ENCODE data around the gene PRKN.

GRCh38 chr6:162181111-162181510, 546.5 kb downstream of the PRKN start:
- no peak for TF ChIP-seq POLR2AphosphoS5 (IDR thresholded peaks at IDR 0.05; ENCODE audit: low read depth, low read length)
- no peak for TF ChIP-seq CTCF (IDR thresholded peaks at IDR 0.05)
- TF ChIP-seq REST (IDR thresholded peaks at IDR 0.05; ENCODE audit: insufficient read depth in 1 of 2, low read depth in 2 of 2, low read length in 1 of 2), result no peak
- TF ChIP-seq SIN3A (IDR thresholded peaks at IDR 0.05; ENCODE audit: borderline replicate concordance, insufficient read depth, low read depth, low read length), result no peak
